ENCODE data around the gene GUCY1A1. TPM values are rescaled to one million over a fixed set of nuclear protein-coding genes. Genes with fewer than 3 reads are reported as not detected.

The GUCY1A1 gene
- total RNA-seq, 1 experiment from 2014 or later = not detected

- TF ChIP-seq ATF3 (IDR thresholded peaks at IDR 0.05) = no peak
- TF ChIP-seq EZH2phosphoT487 (IDR thresholded peaks at IDR 0.05; ENCODE audit: borderline replicate concordance) = no peak
- TF ChIP-seq TCF7L2 (IDR thresholded peaks at IDR 0.05; ENCODE audit: borderline replicate concordance, extremely low read depth, insufficient read depth, insufficient read length) = no peak
- no peak for TF ChIP-seq FOSL1 (IDR thresholded peaks at IDR 0.05; ENCODE audit: low read depth)
- no peak for TF ChIP-seq ELF1 (IDR thresholded peaks at IDR 0.05; ENCODE audit: borderline replicate concordance, low read depth)
- no peak for TF ChIP-seq EGR1 (IDR thresholded peaks at IDR 0.05; ENCODE audit: low read depth)
These were observed 7.5 kb upstream of the GUCY1A1 start (continued) for GRCh38 chr4:155659176-155659575.

- no peak for ATAC-seq
- H3K9ac ChIP-seq (ENCODE audit: low read length) = no peak overlapping the region
- no peaks in the 10 kb centered on the region for H3K9me2 ChIP-seq (ENCODE audit: insufficient read depth)
- H3K4me3 ChIP-seq (replicated peaks in 1 of 2; ENCODE audit: low read depth in 1 of 2, low read length in 2 of 2) = no peak overlapping the region
- BruUV-seq (replicated peaks) = no TSS peak
- DNase-seq (ENCODE audit: low read depth, low spot score) = no peak
- TF ChIP-seq CEBPB (IDR thresholded peaks at IDR 0.05; ENCODE audit: low read depth) = no peak
- TF ChIP-seq EZH2 (IDR thresholded peaks at IDR 0.05) = no peak
- no peak for TF ChIP-seq SRF (IDR thresholded peaks at IDR 0.05; ENCODE audit: low read depth)
- no peak for TF ChIP-seq SP1 (IDR thresholded peaks at IDR 0.05; ENCODE audit: low read depth)
- RAD21 ChIA-PET (ENCODE audit: low non-redundant PET in 1 of 2, low total read pairs in 2 of 2, uncharacterized antibody in 2 of 2, unreplicated experiment in 2 of 2) = no interaction called here
- no peaks in the 10 kb centered on the region for H3K27me3 ChIP-seq (ENCODE audit: insufficient read depth, low read length)
- POLR2A ChIA-PET = no interaction called here
- no peaks in the 10 kb centered on the region for H3K79me2 ChIP-seq (ENCODE audit: insufficient read depth, low read length)
- no peaks in the 10 kb centered on the region for H3K4me1 ChIP-seq (ENCODE audit: control insufficient read depth in 1 of 2, insufficient read depth in 2 of 2, low read length in 2 of 2)
- no peak overlapping the region for H2AFZ ChIP-seq (ENCODE audit: low read depth, low read length, poor library complexity, severe bottlenecking)
- H3K36me3 ChIP-seq (ENCODE audit: control insufficient read depth in 1 of 2, insufficient read depth in 2 of 2, low read length in 2 of 2) = no peaks in the 10 kb centered on the region
- intact Hi-C loops (cut with micrococcal nuclease) = no loop called here
- H3K4me2 ChIP-seq (ENCODE audit: low read length) = no peak overlapping the region
- H3K27ac ChIP-seq (ENCODE audit: low read depth, low read length) = no peak overlapping the region
- no peaks in the 10 kb centered on the region for H3K9me3 ChIP-seq (ENCODE audit: control insufficient read depth in 1 of 2, insufficient read depth in 1 of 2, low read depth in 1 of 2, low read length in 2 of 2)
- no peaks in the 10 kb centered on the region for H4K20me1 ChIP-seq (ENCODE audit: insufficient read depth)
- CTCF ChIA-PET = no interaction called here
These were observed 6.2 kb upstream of the GUCY1A1 start for GRCh38 chr4:155660436-155660835.

GRCh38 chr4:155665054-155665453, 1.6 kb upstream of the GUCY1A1 start:
- no peaks in the 10 kb centered on the region for H4K20me1 ChIP-seq (ENCODE audit: insufficient read depth)
- DNase-seq (ENCODE audit: low read depth, low spot score) (no peak), ATAC-seq (no peak)
- POLR2A ChIA-PET = no interaction called here
- H3K9me3 ChIP-seq (ENCODE audit: control insufficient read depth in 1 of 2, insufficient read depth in 1 of 2, low read depth in 1 of 2, low read length in 2 of 2) = no peaks in the 10 kb centered on the region
- no peak overlapping the region for H2AFZ ChIP-seq (ENCODE audit: low read depth, low read length, poor library complexity, severe bottlenecking)
- no peak overlapping the region for H3K27ac ChIP-seq (ENCODE audit: low read depth, low read length)
- CTCF ChIA-PET = no interaction called here
- TF ChIP-seq SRF (IDR thresholded peaks at IDR 0.05; ENCODE audit: low read depth) (no peak), SIN3A (IDR thresholded peaks at IDR 0.05; ENCODE audit: low read depth) (no peak), TCF7L2 (IDR thresholded peaks at IDR 0.05; ENCODE audit: borderline replicate concordance, extremely low read depth, insufficient read depth, insufficient read length) (no peak), SP1 (IDR thresholded peaks at IDR 0.05; ENCODE audit: low read depth) (no peak), ZNF274 (IDR thresholded peaks at IDR 0.05; ENCODE audit: low read depth, low read length) (no peak), CBX3 (IDR thresholded peaks at IDR 0.05; ENCODE audit: low read depth) (no peak), JUND (IDR thresholded peaks at IDR 0.05) (no peak), CTCF (IDR thresholded peaks at IDR 0.05 in 2 of 3, conservative IDR thresholded peaks at IDR 0.05 in 1 of 3; ENCODE audit: borderline replicate concordance in 1 of 3, insufficient read depth in 1 of 3, low read depth in 2 of 3, low read length in 2 of 3) (no peak), POLR2AphosphoS5 (IDR thresholded peaks at IDR 0.05; ENCODE audit: low read depth, low read length) (no peak), EGR1 (IDR thresholded peaks at IDR 0.05; ENCODE audit: low read depth) (no peak), CEBPB (IDR thresholded peaks at IDR 0.05; ENCODE audit: low read depth) (no peak), ATF3 (IDR thresholded peaks at IDR 0.05) (no peak)
- H3K27me3 ChIP-seq (ENCODE audit: insufficient read depth, low read length) = no peaks in the 10 kb centered on the region
- H3K4me3 ChIP-seq (replicated peaks in 1 of 2; ENCODE audit: low read depth in 1 of 2, low read length in 2 of 2) = no peak overlapping the region
- H3K4me2 ChIP-seq (ENCODE audit: low read length) = no peak overlapping the region
- H3K9ac ChIP-seq (ENCODE audit: low read length) = no peak overlapping the region
- RAD21 ChIA-PET (ENCODE audit: low non-redundant PET in 1 of 2, low total read pairs in 2 of 2, uncharacterized antibody in 2 of 2, unreplicated experiment in 2 of 2) = no interaction called here
- H3K4me1 ChIP-seq (ENCODE audit: control insufficient read depth in 1 of 2, insufficient read depth in 2 of 2, low read length in 2 of 2) = no peaks in the 10 kb centered on the region
- no peaks in the 10 kb centered on the region; the same call in 1 of the 2 replicates for H3K9me2 ChIP-seq (ENCODE audit: insufficient read depth)
- no peaks in the 10 kb centered on the region for H3K36me3 ChIP-seq (ENCODE audit: control insufficient read depth in 1 of 2, insufficient read depth in 2 of 2, low read length in 2 of 2)
- intact Hi-C loops (cut with micrococcal nuclease) = no loop called here
- BruUV-seq (replicated peaks) = no TSS peak
- H3K79me2 ChIP-seq (ENCODE audit: insufficient read depth, low read length) = no peaks in the 10 kb centered on the region

Measured in HCT116 (cell line).